BE2C (cell line): ENCODE measurements around the gene BCL2L13.

ENCODE experiments used
- DNase-seq: peaks from one replicate; pipeline ENCODE4 v3.0.0-alpha.2; 2020
- H3K27me3 ChIP-seq: fragments of 250-450 bp; sonication (Bioruptor Pico); 2 replicates; pipeline ENCODE4 v1.5.1; 2020; ENCODE audit warnings: mild to moderate bottlenecking
- H3K36me3 ChIP-seq: fragments of 250-450 bp; sonication (Bioruptor Pico); 2 replicates; pipeline ENCODE4 v1.5.1; 2020; ENCODE audit warnings: mild to moderate bottlenecking
- H3K4me1 ChIP-seq: fragments of 250-450 bp; sonication (Bioruptor Pico); 2 replicates; pipeline ENCODE4 v1.5.1; 2020
- H3K4me3 ChIP-seq: 2 replicates; pipeline ENCODE4 v1.5.1; 2011; ENCODE audit warnings: low read depth, low read length
- H3K9me3 ChIP-seq: fragments of 250-450 bp; sonication (Bioruptor Pico); 2 replicates; pipeline ENCODE4 v1.5.1; 2020
- TF ChIP-seq, protein P1 (sequence below): IDR thresholded peaks from 2 replicates; pipeline ENCODE4 v1.5.1; 2012; ENCODE audit warnings: mild to moderate bottlenecking, low read depth, low read length

Gene BCL2L13

GRCh38 chr22:17729561-17729960 lies 91.0 kb downstream of the BCL2L13 start:
- peaks cover 13% of the 10 kb centered on the region for H3K4me1 ChIP-seq
- DNase-seq, result no peak
- H3K9me3 ChIP-seq, result no peaks in the 10 kb centered on the region
- H3K36me3 ChIP-seq, result peaks cover 68% of the 10 kb centered on the region
- TF ChIP-seq, protein P1, sequence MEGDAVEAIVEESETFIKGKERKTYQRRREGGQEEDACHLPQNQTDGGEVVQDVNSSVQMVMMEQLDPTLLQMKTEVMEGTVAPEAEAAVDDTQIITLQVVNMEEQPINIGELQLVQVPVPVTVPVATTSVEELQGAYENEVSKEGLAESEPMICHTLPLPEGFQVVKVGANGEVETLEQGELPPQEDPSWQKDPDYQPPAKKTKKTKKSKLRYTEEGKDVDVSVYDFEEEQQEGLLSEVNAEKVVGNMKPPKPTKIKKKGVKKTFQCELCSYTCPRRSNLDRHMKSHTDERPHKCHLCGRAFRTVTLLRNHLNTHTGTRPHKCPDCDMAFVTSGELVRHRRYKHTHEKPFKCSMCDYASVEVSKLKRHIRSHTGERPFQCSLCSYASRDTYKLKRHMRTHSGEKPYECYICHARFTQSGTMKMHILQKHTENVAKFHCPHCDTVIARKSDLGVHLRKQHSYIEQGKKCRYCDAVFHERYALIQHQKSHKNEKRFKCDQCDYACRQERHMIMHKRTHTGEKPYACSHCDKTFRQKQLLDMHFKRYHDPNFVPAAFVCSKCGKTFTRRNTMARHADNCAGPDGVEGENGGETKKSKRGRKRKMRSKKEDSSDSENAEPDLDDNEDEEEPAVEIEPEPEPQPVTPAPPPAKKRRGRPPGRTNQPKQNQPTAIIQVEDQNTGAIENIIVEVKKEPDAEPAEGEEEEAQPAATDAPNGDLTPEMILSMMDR, result no peak
- no peak overlapping the region for H3K4me3 ChIP-seq
- no peaks in the 10 kb centered on the region for H3K27me3 ChIP-seq

DNA sequence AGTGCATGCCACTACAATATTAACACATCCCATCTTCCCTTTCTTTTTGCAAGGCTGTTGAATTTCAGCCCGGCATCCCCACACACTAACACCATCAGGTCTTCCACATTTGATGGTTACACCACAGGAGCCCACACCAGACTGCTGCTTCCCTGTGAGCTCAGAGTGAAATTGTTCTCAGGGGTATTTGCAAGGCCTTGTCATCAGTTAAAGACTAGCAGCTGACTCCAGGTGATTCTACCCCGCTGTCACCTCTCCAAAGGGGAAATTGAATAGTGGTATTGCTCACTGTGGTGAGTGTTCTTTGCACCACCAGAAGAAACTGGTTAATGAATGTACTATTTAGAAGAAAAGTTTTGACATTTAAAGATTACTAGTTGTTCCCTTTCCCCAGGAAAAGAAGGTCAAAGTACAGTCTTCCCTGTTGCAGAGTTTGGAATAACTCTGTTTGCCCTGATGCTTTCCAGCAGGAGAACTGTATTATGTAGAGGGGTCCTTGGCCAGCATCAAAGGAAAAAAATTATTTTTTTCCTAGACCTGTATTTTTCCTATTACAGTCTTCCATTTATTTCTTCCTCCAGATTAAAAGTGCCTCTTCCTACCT lies 93.8 kb downstream of the BCL2L13 start:
- H3K36me3 ChIP-seq, result peaks cover 75% of the 10 kb centered on the region

GRCh38 chr22:17733466-17733865 lies 94.9 kb downstream of the BCL2L13 start:
- H3K4me3 ChIP-seq, result no peak overlapping the region
- TF ChIP-seq, protein P1, result no peak
- H3K27me3 ChIP-seq, result no peaks in the 10 kb centered on the region
- peaks cover 64% of the 10 kb centered on the region for H3K36me3 ChIP-seq
- peaks cover 7% of the 10 kb centered on the region for H3K4me1 ChIP-seq
- H3K9me3 ChIP-seq, result no peaks in the 10 kb centered on the region
- DNase-seq, result no peak

More for the DNA sequence above, 93.8 kb downstream of the BCL2L13 start:
- Histone ChIP-seq H3K27me3 (no peaks in the 10 kb centered on the region), H3K4me3 (no peak overlapping the region), H3K9me3 (no peaks in the 10 kb centered on the region), H3K4me1 (peaks cover 7% of the 10 kb centered on the region)
- DNase-seq, result no peak
- TF ChIP-seq, protein P1, result no peak

- Histone ChIP-seq H3K4me1 (peaks cover 7% of the 10 kb centered on the region), H3K36me3 (peaks cover 59% of the 10 kb centered on the region), H3K9me3 (no peaks in the 10 kb centered on the region), H3K27me3 (no peaks in the 10 kb centered on the region), H3K4me3 (no peak overlapping the region)
- TF ChIP-seq, protein P1, result no peak
- no peak for DNase-seq
Observed at GRCh38 chr22:17734187-17734586, 95.6 kb downstream of the BCL2L13 start.

DNA sequence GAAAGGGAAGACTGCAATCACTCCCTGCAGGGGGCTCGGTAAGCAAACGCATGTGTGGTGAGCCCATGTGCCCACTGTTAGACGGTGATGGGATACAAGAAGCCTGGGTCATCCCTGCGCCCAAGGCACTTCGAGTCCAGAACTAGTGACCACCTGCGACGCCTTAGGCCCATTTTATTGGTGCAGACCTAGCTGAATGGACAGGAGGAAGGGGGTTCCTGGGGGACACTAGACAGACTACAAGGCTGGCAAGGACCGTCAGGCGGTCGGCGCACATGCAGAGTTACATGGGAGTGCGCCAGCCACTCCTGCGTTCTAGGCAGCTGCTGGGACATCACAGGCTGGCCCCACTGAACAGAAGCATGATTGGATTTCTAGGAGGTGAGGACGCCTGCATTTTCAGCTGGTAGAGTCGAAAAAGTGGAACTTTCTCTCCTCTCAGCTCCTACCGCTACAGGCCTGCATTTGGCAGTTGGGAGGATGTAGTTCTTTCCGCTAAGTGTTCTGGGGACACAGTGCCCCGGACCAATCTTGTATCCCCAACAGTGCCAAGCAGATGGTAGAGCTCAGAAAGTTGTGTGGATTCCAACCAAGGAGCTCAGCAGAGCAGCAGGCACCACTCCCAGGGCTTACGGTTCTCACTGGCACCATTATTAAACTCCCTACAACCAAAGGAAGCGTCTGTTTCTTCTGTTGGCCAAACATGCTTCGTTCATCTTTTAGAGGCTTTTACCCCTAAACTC lies 100.0 kb downstream of the BCL2L13 start:
- TF ChIP-seq, protein P1, result no peak
- Histone ChIP-seq H3K27me3 (no peaks in the 10 kb centered on the region), H3K9me3 (no peaks in the 10 kb centered on the region), H3K36me3 (peaks cover 25% of the 10 kb centered on the region), H3K4me3 (no peak overlapping the region), H3K4me1 (no peaks in the 10 kb centered on the region)
- no peak for DNase-seq

DNA sequence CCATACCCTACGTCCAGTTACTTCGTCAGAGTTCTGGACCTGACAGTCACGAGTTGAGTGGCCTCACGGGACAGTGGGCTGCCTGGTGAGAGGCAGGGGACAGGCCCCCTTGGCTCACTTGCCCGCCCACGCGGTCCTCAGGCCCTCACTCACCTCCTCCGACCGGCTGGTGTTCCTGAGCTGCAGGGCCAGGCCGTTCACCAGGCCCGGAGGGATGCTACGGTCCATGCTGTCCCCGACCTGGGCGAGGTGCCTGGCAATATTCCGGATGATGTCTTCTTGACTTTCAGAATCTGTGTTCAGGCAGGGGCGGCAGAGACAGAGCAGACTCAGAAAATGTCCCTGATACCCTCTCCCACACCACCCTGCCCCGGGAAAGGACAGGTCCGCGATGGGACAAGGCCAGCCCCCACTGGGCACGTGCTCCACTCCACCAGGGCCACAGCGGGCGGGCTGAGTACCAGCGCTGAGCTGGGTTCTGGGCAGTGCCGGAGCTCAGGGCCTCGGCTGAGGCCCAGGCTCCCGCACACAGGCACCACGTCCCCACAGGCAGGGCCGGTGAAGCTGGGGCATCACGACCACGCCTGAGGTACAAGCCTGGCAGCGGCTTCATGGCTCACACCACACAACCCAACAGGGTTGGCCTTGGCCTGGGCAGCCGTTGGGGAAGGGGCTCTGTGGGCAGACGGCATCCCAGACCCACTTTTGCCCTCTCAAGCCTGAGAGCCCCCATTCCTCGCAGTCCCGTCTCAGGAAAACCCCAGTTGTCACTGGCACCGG lies 100.8 kb downstream of the BCL2L13 start:
- Histone ChIP-seq H3K4me1 (no peaks in the 10 kb centered on the region), H3K36me3 (peaks cover 17% of the 10 kb centered on the region), H3K4me3 (no peak overlapping the region), H3K9me3 (no peaks in the 10 kb centered on the region), H3K27me3 (no peaks in the 10 kb centered on the region)
- TF ChIP-seq, protein P1, result no peak
- DNase-seq, result no peak
